Suprapubic skin (tissue), 4 donors: ENCODE data around the gene ZNF799. TPM values are rescaled to one million over a fixed set of nuclear protein-coding genes. Genes with fewer than 3 reads are reported as not detected.
"Not testable (repeated sequence)": the region's sequence is repeated elsewhere in the genome, so short reads cannot be mapped to it uniquely, and the experiment has no call there.

ENCODE experiments used
- DNase-seq, 2 donors: peaks; one replicate each; pipeline ENCODE4 v3.0.0-alpha.2; 2019; ENCODE audit warnings: low spot score in 2 of 2
- H3K27ac ChIP-seq: fragments of 200-600 bp; sonication (generic); one replicate; pipeline ENCODE4 v1.5.1; 2019
- H3K27me3 ChIP-seq: fragments of 200-600 bp; sonication (generic); one replicate; pipeline ENCODE4 v1.5.1; 2019
- H3K36me3 ChIP-seq: fragments of 200-600 bp; sonication (generic); one replicate; pipeline ENCODE4 v1.5.1; 2019
- H3K4me1 ChIP-seq: fragments of 200-600 bp; sonication (generic); one replicate; pipeline ENCODE4 v1.5.1; 2019
- H3K4me3 ChIP-seq: fragments of 200-600 bp; sonication (generic); one replicate; pipeline ENCODE4 v1.5.1; 2019; ENCODE audit warnings: mild to moderate bottlenecking
- H3K9me3 ChIP-seq: fragments of 200-600 bp; sonication (generic); one replicate; pipeline ENCODE4 v1.5.1; 2019
- EP300 ChIP-seq: sonication (generic); formaldehyde crosslinking; IDR thresholded peaks from one replicate; pipeline ENCODE4 v1.6.1; 2017; ENCODE audit warnings: antibody characterized with exemption
- POLR2A ChIP-seq, 2 donors: fragments of 450-650 bp; IDR thresholded peaks; one replicate each; pipeline ENCODE4 v1.6.1; 2017; ENCODE audit warnings: antibody characterized with exemption in 2 of 2, mild to moderate bottlenecking in 2 of 2, moderate library complexity in 2 of 2
- POLR2AphosphoS5 ChIP-seq, 3 donors: sonication (generic); formaldehyde crosslinking; IDR thresholded peaks; one replicate each; pipeline ENCODE4 v1.6.1; 2017; ENCODE audit warnings: antibody characterized with exemption in 3 of 3
- WGBS: methylation state at CpG from one replicate; pipeline ENCODE4 v1.1.5; 2018; 5-methylcytosine and 5-hydroxymethylcytosine counted together
- total RNA-seq, 4 donors: library from RNA; depleted of rRNA; stranded (reverse); fragments of >200 nt; gene quantifications; one replicate each; pipeline ENCODE4 v1.1.0, GENCODE V29; 2016
- TF ChIP-seq, protein P1 (sequence below), 2 donors: fragments of 200-600 bp in 1 of 2; fragments of 450-650 bp in 1 of 2; sonication (generic) in 1 of 2; IDR thresholded peaks; one replicate each; pipeline ENCODE4 v1.5.1; 2016 to 2019; ENCODE audit warnings: antibody characterized with exemption in 2 of 2, mild to moderate bottlenecking in 1 of 2, moderate library complexity in 1 of 2

Gene ZNF799
- total RNA-seq, 4 donors from 2014 or later = 1.4 to 8.9 (median 4.5) TPM

DNA sequence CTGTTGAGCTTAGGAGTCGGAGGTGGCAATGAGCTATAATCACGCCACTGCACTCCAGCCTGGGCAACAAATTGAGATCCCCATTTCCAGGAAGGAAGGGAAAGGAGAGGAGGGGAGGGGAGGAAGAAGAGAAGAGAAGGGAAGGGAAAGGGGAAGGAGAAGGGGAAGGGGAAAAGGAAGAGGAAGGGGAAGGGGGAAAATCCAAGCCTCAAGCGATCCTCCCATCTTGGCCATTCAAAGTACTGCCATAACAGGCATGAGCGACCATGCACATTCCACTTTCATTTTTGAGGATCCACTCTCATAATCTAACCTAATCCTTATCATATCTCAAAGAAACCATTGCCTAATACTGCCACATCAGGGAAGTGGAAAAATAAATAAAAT, 24.8 kb upstream of the ZNF799 start:
- no peaks in the 10 kb centered on the region for H3K4me1 ChIP-seq
- no peak for DNase-seq
- peaks cover 12% of the 10 kb centered on the region for H3K36me3 ChIP-seq
- peaks cover 5% of the 10 kb centered on the region for H3K9me3 ChIP-seq
- 96% methylated on average over 4 of the region's 4 CpGs for WGBS
- H3K4me3 ChIP-seq = no peak overlapping the region
- no peak overlapping the region for H3K27ac ChIP-seq
- TF ChIP-seq, protein P1, sequence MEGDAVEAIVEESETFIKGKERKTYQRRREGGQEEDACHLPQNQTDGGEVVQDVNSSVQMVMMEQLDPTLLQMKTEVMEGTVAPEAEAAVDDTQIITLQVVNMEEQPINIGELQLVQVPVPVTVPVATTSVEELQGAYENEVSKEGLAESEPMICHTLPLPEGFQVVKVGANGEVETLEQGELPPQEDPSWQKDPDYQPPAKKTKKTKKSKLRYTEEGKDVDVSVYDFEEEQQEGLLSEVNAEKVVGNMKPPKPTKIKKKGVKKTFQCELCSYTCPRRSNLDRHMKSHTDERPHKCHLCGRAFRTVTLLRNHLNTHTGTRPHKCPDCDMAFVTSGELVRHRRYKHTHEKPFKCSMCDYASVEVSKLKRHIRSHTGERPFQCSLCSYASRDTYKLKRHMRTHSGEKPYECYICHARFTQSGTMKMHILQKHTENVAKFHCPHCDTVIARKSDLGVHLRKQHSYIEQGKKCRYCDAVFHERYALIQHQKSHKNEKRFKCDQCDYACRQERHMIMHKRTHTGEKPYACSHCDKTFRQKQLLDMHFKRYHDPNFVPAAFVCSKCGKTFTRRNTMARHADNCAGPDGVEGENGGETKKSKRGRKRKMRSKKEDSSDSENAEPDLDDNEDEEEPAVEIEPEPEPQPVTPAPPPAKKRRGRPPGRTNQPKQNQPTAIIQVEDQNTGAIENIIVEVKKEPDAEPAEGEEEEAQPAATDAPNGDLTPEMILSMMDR (IDR thresholded peaks at IDR 0.05) = no peak
- no peak for TF ChIP-seq EP300
- no peak for TF ChIP-seq POLR2AphosphoS5 (IDR thresholded peaks at IDR 0.05)
- TF ChIP-seq POLR2A (IDR thresholded peaks at IDR 0.05) = no peak
- no peaks in the 10 kb centered on the region for H3K27me3 ChIP-seq

DNA sequence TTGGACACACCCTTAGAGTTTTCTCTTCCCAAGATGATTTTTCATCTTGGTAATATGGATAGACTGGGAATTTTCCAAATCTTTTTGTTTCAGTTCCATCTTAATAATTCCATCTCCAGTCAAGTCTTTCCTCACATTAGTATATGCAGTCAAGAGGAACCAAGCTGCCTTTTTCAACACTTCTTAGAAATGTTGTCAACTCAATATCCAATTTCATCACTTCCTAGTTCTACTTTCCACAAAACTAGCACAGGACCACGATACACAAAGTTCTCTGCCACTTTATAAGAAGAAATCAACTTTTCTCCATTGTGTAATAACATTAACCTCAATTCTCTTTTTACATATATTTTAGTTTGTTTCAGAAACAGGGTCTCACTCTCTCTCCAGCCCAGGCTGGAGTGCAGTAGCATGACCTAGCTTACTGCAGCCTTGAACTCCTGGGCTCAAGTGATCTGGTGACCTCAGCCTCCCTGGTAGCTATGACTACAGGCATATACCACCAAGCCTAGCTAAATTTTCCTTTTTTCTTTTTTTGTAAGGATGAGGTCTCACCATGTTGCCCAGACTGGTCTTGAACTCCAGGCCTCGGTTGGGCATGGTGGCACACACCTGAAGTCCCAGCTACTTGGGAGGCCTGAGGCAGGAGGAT, 24.3 kb upstream of the ZNF799 start:
- 89% methylated on average over 2 of the region's 2 CpGs for WGBS
- Histone ChIP-seq H3K27ac (no peak overlapping the region), H3K4me3 (no peak overlapping the region), H3K27me3 (no peaks in the 10 kb centered on the region), H3K36me3 (peaks cover 7% of the 10 kb centered on the region), H3K4me1 (no peaks in the 10 kb centered on the region), H3K9me3 (peaks cover under 1% of the 10 kb centered on the region)
- TF ChIP-seq POLR2A (IDR thresholded peaks at IDR 0.05) (no peak), EP300 (no peak), POLR2AphosphoS5 (IDR thresholded peaks at IDR 0.05) (no peak)
- TF ChIP-seq, protein P1 (IDR thresholded peaks at IDR 0.05) = no peak
- DNase-seq = no peak

DNA sequence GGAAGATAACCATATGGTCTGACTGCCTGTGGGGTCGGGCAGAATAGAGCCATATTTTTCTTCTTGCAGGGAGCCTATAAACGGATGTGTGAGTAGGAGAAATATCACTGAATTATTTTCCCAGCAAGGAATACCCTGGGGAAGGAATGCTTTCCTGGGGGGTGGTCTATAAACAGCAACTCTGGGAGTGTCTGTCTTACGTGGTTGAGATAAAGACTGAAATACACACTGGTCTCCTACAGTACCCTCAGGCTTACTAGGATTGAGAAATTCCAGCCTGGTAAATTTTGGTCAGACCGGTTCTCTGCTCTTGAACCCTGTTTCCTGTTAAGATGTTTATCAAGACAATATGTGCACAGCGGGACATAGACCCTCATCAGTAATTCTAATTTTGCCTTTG, 16.2 kb upstream of the ZNF799 start:
- H3K27ac ChIP-seq, H3K4me3 ChIP-seq, H3K4me1 ChIP-seq, H3K36me3 ChIP-seq, DNase-seq, H3K27me3 ChIP-seq, H3K9me3 ChIP-seq: not testable (repeated sequence)
- 89% methylated on average over 5 of the region's 5 CpGs for WGBS

DNA sequence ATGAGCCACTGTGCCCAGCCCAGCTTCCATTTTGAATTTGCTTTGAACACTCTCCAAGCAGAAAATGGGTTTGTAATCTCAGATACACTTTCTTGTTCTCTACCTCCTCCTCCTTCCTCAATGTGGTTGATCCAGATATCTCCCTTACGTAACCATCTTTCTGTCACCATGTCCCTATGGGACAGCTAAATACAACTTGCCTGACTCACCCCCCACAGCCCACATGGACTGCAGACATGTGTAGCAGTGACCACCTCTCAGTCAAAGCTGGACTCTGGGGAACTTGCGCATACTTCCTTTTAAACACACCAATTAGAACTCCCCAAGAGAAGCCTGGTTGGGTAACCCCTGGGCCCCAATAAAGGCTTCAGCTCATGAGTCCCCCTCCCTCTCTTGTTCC, 10.8 kb upstream of the ZNF799 start:
- TF ChIP-seq EP300 (no peak), POLR2A (IDR thresholded peaks at IDR 0.05) (no peak), POLR2AphosphoS5 (IDR thresholded peaks at IDR 0.05) (no peak)
- TF ChIP-seq, protein P1 (IDR thresholded peaks at IDR 0.05) = no peak
- no peaks in the 10 kb centered on the region for H3K36me3 ChIP-seq
- WGBS = 94% methylated on average over 2 of the region's 2 CpGs
- H3K4me3 ChIP-seq = no peak overlapping the region
- H3K27me3 ChIP-seq = no peaks in the 10 kb centered on the region
- no peak for DNase-seq
- no peaks in the 10 kb centered on the region for H3K4me1 ChIP-seq
- H3K27ac ChIP-seq = no peak overlapping the region
- no peaks in the 10 kb centered on the region for H3K9me3 ChIP-seq

DNA sequence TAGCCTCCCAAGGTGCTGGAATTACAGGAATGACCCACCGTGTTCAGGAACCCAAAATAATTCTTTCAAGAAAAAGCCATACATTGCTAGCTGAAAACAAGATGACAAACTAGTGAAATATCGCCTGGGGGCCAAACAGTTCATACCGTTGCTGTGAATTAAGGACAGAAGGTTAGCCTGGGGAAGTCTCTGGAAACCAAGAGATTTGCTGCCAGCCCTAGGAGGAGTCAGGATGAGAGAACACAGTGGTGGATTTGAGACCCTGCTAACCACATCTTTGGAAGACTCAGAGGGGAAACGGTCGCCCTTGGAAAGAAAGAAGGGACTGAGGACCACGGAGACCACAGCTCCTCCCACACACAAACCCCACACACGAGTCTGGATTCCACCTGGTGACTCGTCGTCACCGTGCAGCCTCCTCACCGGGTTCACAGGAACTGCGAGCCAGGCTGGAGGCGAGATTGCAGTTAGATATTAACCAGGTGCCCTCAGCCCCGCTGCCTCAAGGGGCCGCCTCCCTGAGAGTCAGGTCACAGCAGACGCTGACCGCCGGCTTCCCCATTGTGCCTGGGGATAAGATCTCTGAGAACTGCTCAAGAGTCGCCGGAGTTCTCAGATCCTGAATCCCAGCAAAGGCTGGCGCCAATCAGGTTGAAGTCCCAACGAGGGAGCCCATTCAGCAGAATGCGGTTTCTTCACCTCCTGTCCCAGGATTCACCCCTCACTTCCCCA, 1.0 kb downstream of the ZNF799 start:
- DNase-seq, H3K4me1 ChIP-seq, H3K9me3 ChIP-seq, H3K27me3 ChIP-seq, H3K36me3 ChIP-seq: not testable (repeated sequence)
- WGBS = 3% methylated on average over 12 of the region's 23 CpGs
- peak overlapping the region; percentile 86 for H3K27ac ChIP-seq
- peak overlapping the region; percentile 92 for H3K4me3 ChIP-seq

DNA sequence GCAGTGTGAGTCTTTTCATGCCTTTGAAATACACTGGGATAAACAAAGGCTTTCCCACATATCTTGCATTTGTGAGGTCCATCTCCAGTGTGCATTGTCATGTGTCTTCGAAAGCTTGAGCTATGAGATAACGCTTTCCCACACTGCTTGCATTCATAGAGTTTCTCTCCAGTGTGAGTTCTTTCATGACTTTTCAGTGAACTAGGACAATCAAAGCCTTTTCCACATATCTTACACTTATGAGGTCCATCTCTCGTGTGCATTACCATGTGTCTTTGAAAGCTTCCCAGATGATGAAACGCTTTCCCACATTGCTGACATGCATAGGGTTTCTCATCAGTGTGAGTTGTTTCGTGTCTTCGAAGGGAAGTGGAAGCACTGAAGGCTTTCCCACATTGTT, 9.9 kb downstream of the ZNF799 start:
- H3K4me3 ChIP-seq, H3K27me3 ChIP-seq, H3K9me3 ChIP-seq, H3K4me1 ChIP-seq, DNase-seq, H3K27ac ChIP-seq: not testable (repeated sequence)
- peaks cover 41% of the 10 kb centered on the region for H3K36me3 ChIP-seq
- 96% methylated on average over 6 of the region's 6 CpGs for WGBS

DNA sequence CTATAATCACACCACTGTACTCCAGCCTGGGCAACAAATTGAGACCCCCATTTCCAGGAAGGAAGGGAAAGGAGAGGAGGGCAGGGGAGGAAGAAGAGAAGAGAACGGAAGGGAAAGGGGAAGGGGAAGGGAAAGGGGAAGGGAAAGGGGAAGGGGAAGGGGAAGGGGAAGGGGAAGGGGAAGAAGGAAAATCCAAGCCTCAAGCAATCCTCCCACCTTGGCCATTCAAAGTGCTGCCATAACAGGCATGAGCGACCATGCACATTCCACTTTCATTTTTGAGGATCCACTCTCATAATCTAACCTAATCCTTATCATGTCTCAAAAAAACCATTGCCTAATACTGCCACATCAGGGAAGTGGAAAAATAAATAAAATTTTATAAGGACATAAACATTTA, 14.7 kb downstream of the ZNF799 start:
- H3K4me3 ChIP-seq, DNase-seq, H3K27ac ChIP-seq, H3K27me3 ChIP-seq, H3K9me3 ChIP-seq, H3K4me1 ChIP-seq: not testable (repeated sequence)
- peaks cover 51% of the 10 kb centered on the region for H3K36me3 ChIP-seq
- WGBS = 85% methylated on average over 2 of the region's 2 CpGs
